HepG2 (cell line): ENCODE measurements around the gene WNT1. TPM values are rescaled to one million over a fixed set of nuclear protein-coding genes. Genes with fewer than 3 reads are reported as not detected.

Source experiments
- ATAC-seq: fragments of 200-7000 bp; cut with Tn5 transposase; 3 replicates; pipeline ENCODE4 v1.9.1; 2020; ENCODE audit warnings: mild to moderate bottlenecking, moderate library complexity
- BruUV-seq: library from RNA; stranded (reverse); fragments of 400-500 nt; replicated peaks from 2 replicates; lab custom pipeline; 2021; lab: Mats Ljungman, UMichigan
- CTCF ChIA-PET: fragments of 300-600 bp; formaldehyde crosslinking; extraction: SDS; loops from one replicate; lab custom pipeline; 2021; ENCODE audit warnings: low total read pairs, inconsistent platforms, low intra/inter-chr PET ratio; lab: Yijun Ruan, JAX
- POLR2A ChIA-PET: fragments of 350-600 bp; sonication (Branson Sonifier 250); formaldehyde crosslinking; loops from one replicate; lab custom pipeline; 2020; ENCODE audit warnings: antibody characterized with exemption, inconsistent platforms; lab: Yijun Ruan, JAX
- DNase-seq: peaks from one replicate; pipeline ENCODE4 v3.0.0-alpha.2; 2015; ENCODE audit warnings: low spot score
- FAIRE-seq: peaks from 3 replicates; lab custom pipeline; 2011; peaks lifted over from hg19 to GRCh38; lab: Jason Lieb, UNC
- H2AFZ ChIP-seq: one replicate; pipeline ENCODE4 v1.6.1; 2011; ENCODE audit warnings: low read length, inconsistent platforms
- H3K27ac ChIP-seq: fragments of 300-600 bp; 3 replicates; pipeline ENCODE4 v1.8.0; 2011; ENCODE audit warnings: mixed run types, mild to moderate bottlenecking, mixed read lengths, low read length, inconsistent platforms; ENCODE audit not compliant: insufficient read depth; ENCODE audit errors: extremely low read length
- H3K27me3 ChIP-seq, 2 experiments: fragments of 200-600 bp in 1 of 2; 2 replicates in 1 of 2; 3 replicates in 1 of 2; pipeline versions ENCODE4 v1.6.0 to v1.8.0; 2011; ENCODE audit warnings: low read length in 2 of 2, mild to moderate bottlenecking in 2 of 2, moderate library complexity in 2 of 2, inconsistent platforms in 1 of 2; ENCODE audit not compliant: insufficient read depth in 2 of 2, control insufficient read depth in 1 of 2
- H3K36me3 ChIP-seq, 2 experiments: fragments of 200-600 bp in 1 of 2; replicated peaks in 1 of 2; 2 replicates in 1 of 2; 3 replicates in 1 of 2; pipeline versions ENCODE4 v1.5.1 to v1.8.0; 2011; ENCODE audit warnings: low read length in 2 of 2, inconsistent platforms in 1 of 2; ENCODE audit not compliant: insufficient read depth in 2 of 2, control insufficient read depth in 1 of 2
- H3K4me1 ChIP-seq: 2 replicates; pipeline ENCODE4 v1.5.1; 2012; ENCODE audit warnings: low read length, inconsistent platforms; ENCODE audit not compliant: insufficient read depth
- H3K4me2 ChIP-seq: 2 replicates; pipeline ENCODE4 v1.6.0; 2011; ENCODE audit warnings: low read depth, low read length, inconsistent platforms
- H3K4me3 ChIP-seq, 3 experiments: fragments of 200-600 bp in 1 of 3; sonication (generic), shearing (Covaris generic) in 1 of 3; replicated peaks in 1 of 3; 2 replicates each; pipeline ENCODE4 v1.5.1; 2011 to 2016; ENCODE audit warnings: low read length in 3 of 3, inconsistent platforms in 2 of 3, low read depth in 2 of 3, mild to moderate bottlenecking in 2 of 3, control low read depth in 1 of 3, mixed read lengths in 1 of 3; ENCODE audit not compliant: insufficient read depth in 1 of 3
- H3K79me2 ChIP-seq: one replicate; pipeline ENCODE4 v1.6.1; 2011; ENCODE audit warnings: low read length, inconsistent platforms; ENCODE audit not compliant: insufficient read depth
- H3K9ac ChIP-seq: 2 replicates; pipeline ENCODE4 v1.6.0; 2011; ENCODE audit warnings: mild to moderate bottlenecking, low read depth, low read length, inconsistent platforms; ENCODE audit not compliant: insufficient read depth
- H3K9me3 ChIP-seq: 2 replicates; pipeline ENCODE4 v1.5.1; 2012; ENCODE audit warnings: mild to moderate bottlenecking, low read length
- H4K20me1 ChIP-seq: 2 replicates; pipeline ENCODE4 v1.6.0; 2011; ENCODE audit warnings: inconsistent platforms, mild to moderate bottlenecking, low read length, moderate library complexity; ENCODE audit not compliant: insufficient read depth
- KDM2A ChIP-seq: sonication (generic); formaldehyde crosslinking; IDR thresholded peaks from 2 replicates; pipeline ENCODE4 v1.4.0; 2020; ENCODE audit warnings: low read depth, missing genetic modification reagents, borderline replicate concordance
- LCORL ChIP-seq, 2 experiments: fragments of 450-650 bp in 1 of 2; sonication (generic) in 1 of 2; formaldehyde crosslinking in 1 of 2; IDR thresholded peaks; 2 replicates each; pipeline versions ENCODE4 v1.5.0 to v1.6.1; 2017 to 2020; ENCODE audit warnings: antibody characterized with exemption in 1 of 2, missing genetic modification reagents in 1 of 2
- SP5 ChIP-seq: IDR thresholded peaks from 2 replicates; pipeline ENCODE4 v1.6.1; 2016; ENCODE audit warnings: low read depth, borderline replicate concordance
- ZNF407 ChIP-seq: sonication (generic); formaldehyde crosslinking; IDR thresholded peaks from one replicate; pipeline ENCODE4 v1.5.1; 2020; ENCODE audit warnings: mild to moderate bottlenecking, missing genetic modification reagents; ENCODE audit errors: not compliant biosample characterization
- ZNF468 ChIP-seq: sonication (generic); formaldehyde crosslinking; IDR thresholded peaks from 2 replicates; pipeline ENCODE4 v1.8.0; 2022; ENCODE audit warnings: mild to moderate bottlenecking, moderate library complexity, missing genetic modification reagents
- ZNF512B ChIP-seq: sonication (generic); formaldehyde crosslinking; IDR thresholded peaks from 2 replicates; pipeline ENCODE4 v1.5.1; 2020; ENCODE audit warnings: missing genetic modification reagents, mild to moderate bottlenecking, borderline replicate concordance
- WGBS: methylation state at CpG from one replicate; pipeline ENCODE4 v1.1.6; 2017; ENCODE audit warnings: low lambda C conversion rate; 5-methylcytosine and 5-hydroxymethylcytosine counted together
- in situ Hi-C: cut with HindIII; loops from 2 replicates; pipeline ENCODE4 v1.10.0; 2017; ENCODE audit warnings: low pct_unique_long_range_greater_than_20kb; ENCODE audit not compliant: extremely low pct_ligation_motif_present
- intact Hi-C: fragments of 100-400 bp; cut with micrococcal nuclease; formaldehyde crosslinking; loops from one replicate; pipeline ENCODE4 v1.10.0; 2022; ENCODE audit not compliant: unreplicated experiment
- polyA plus RNA-seq, 8 experiments: library from polyadenylated mRNA; depleted of rRNA in 3 of 8; stranded (reverse) in 7 of 8; unstranded in 1 of 8; fragments of >200 nt; fragmentation: Illumina TruSeq in 4 of 8; extraction: Trizol in 4 of 8; gene quantifications; 2 replicates each; pipeline versions ENCODE4 v1.2.1 to v1.2.3, GENCODE V29; 2011 to 2016; ENCODE audit warnings: low read depth in 4 of 8, missing spikeins in 1 of 8, mixed read lengths in 1 of 8; ENCODE audit not compliant: insufficient read depth in 1 of 8
- total RNA-seq, 5 experiments: library from RNA; depleted of rRNA; stranded (reverse); fragments of >200 nt; fragmentation: Illumina TruSeq; extraction: Trizol; gene quantifications; 2 replicates each; pipeline ENCODE4 v1.2.3, GENCODE V29; 2016; ENCODE audit warnings: low read depth in 1 of 5

Gene WNT1
- total and polyA plus RNA-seq, 2 of the 13 experiments (the other 11 are each of a cell fraction or from before 2014, with no cell fraction given), result not detected

DNA sequence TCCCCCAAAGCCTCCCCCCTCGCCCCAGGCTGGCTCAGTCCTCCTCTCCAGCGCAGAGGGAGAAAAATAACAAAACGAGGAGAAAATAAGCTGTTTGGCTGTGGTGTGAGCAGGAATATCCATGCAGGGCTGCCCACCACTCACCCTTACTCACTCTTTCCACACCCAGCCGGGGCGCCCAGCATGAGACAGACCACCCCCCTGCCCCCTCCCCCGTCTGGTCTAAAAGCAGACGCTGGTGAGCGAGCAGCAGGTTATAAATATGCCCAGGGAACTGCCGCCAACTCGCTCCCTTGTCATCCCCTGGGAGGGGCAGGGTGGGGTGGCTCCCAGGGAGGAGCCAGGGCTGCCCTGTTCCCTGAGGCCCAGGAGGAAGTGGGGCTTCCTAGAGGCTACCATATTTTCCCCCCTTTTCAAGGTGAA is 7.4 kb downstream of the WNT1 start:
- H3K4me2 ChIP-seq, result no peak overlapping the region
- TF ChIP-seq LCORL (IDR thresholded peaks at IDR 0.05) (no peak), LCORL (CRISPR knock-in tag; IDR thresholded peaks at IDR 0.05) (no peak)
- TF ChIP-seq, all 625 proteins: peak for 0
- Histone ChIP-seq H3K9ac (no peak overlapping the region), H3K9me3 (no peaks in the 10 kb centered on the region), H3K4me3 (no peak overlapping the region), H3K27ac (no peak overlapping the region), H3K36me3 (no peaks in the 10 kb centered on the region), H2AFZ (no peak overlapping the region), H4K20me1 (no peaks in the 10 kb centered on the region), H3K4me1 (peaks cover 8% of the 10 kb centered on the region), H3K27me3 (peaks cover 21 to 79% of the 10 kb centered on the region in 2 experiments), H3K79me2 (no peaks in the 10 kb centered on the region)
- ChIA-PET CTCF (no interaction called here), POLR2A (no interaction called here)
- DNase-seq (no peak), ATAC-seq (no peak), FAIRE-seq (no peak)
- intact Hi-C loops, result no loop called here
- 5% methylated on average over 9 of the region's 10 CpGs for WGBS
- no TSS peak for BruUV-seq
- in situ Hi-C loops, result no loop called here

DNA sequence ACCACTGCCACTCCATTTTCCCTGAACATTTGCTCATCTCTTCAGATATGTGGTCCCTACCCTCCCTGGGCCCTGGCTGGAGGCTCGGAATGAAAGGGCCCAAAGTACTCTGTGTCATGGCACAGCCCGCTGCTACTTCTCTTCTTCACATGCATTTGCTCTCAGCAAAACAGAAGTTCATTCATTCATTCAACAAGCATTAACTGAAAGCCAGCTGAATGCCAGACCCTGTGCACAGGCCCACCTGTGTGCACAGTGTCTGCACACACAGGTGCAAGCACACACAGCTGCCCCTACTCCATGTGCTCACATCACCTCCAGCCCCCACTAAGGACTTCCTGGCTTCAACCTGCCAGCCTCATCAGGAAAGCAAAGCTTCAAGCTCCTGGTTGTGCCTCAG is 7.8 kb downstream of the WNT1 start:
- no peaks in the 10 kb centered on the region for H3K9me3 ChIP-seq
- CTCF ChIA-PET, result no interaction called here
- peaks cover 20 to 78% of the 10 kb centered on the region in 2 experiments for H3K27me3 ChIP-seq
- peaks cover 3% of the 10 kb centered on the region for H3K4me1 ChIP-seq
- H3K36me3 ChIP-seq, result no peaks in the 10 kb centered on the region
- no peak overlapping the region for H2AFZ ChIP-seq
- H3K9ac ChIP-seq, result no peak overlapping the region
- intact Hi-C loops, result no loop called here
- no peaks in the 10 kb centered on the region for H4K20me1 ChIP-seq
- H3K27ac ChIP-seq, result no peak overlapping the region
- no TSS peak for BruUV-seq
- ATAC-seq, result no peak
- POLR2A ChIA-PET, result no interaction called here
- no peak for FAIRE-seq
- WGBS, result 26% methylated on average over 2 of the region's 2 CpGs
- in situ Hi-C loops, result no loop called here
- no peaks in the 10 kb centered on the region for H3K79me2 ChIP-seq
- H3K4me3 ChIP-seq, result no peak overlapping the region
- no peak overlapping the region for H3K4me2 ChIP-seq
- DNase-seq, result no peak
- no peak for TF ChIP-seq KDM2A (CRISPR knock-in tag)
- no peak for TF ChIP-seq ZNF512B (CRISPR knock-in tag)
- TF ChIP-seq ZNF468, result no peak
- TF ChIP-seq SP5, result no peak
- TF ChIP-seq ZNF407 (CRISPR knock-in tag), result no peak
